Measurements from ENCODE around the gene RELN.

RELN gene

GRCh38 chr7:104007614-104008013, 18.2 kb upstream of the RELN start:
- H3K4me3 ChIP-seq (ENCODE audit: low read length, poor library complexity, severe bottlenecking), result no peak overlapping the region

DNA sequence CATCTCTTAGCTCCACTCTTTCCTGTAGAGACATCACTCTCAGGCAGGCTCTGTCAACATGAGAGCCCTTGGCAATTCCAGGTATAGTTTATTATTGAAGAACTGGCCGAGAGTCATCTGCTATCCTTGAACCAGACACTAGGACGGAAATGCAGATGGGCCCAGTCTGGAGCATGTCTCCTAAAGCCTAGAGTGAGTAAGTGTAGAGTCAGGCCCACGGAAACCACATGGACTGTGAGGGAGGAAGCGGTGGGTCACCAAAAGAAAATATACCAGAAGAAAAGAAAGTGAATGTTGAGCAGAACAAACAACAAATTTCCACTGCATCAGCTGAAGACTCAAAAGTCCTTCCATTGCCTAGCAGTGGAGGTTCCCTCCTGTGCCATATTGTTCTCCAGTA, 15.7 kb upstream of the RELN start:
- Histone ChIP-seq H3K36me3 (ENCODE audit: insufficient read depth, low read length) (no peaks in the 10 kb centered on the region), H3F3A (ENCODE audit: low read depth) (no peaks in the 10 kb centered on the region), H3K9me2 (replicated peaks; ENCODE audit: low read depth, low read length) (no peaks in the 10 kb centered on the region), H3K4me2 (ENCODE audit: low read depth, low read length, poor library complexity, severe bottlenecking) (no peak overlapping the region), H4K20me1 (ENCODE audit: insufficient read depth, low read length, poor library complexity, severe bottlenecking) (no peaks in the 10 kb centered on the region), H3K9me3 (ENCODE audit: insufficient read depth, low read depth, low read length) (no peaks in the 10 kb centered on the region), H3K79me2 (ENCODE audit: insufficient read depth, low read length) (no peaks in the 10 kb centered on the region), H2AFZ (ENCODE audit: low read length) (no peak overlapping the region), H3K4me1 (ENCODE audit: insufficient read depth, low read length, poor library complexity, severe bottlenecking) (no peaks in the 10 kb centered on the region), H3K9ac (ENCODE audit: low read depth, low read length, poor library complexity, severe bottlenecking) (no peak overlapping the region), H3K27me3 (ENCODE audit: insufficient read depth, low read length, poor library complexity, severe bottlenecking) (no peaks in the 10 kb centered on the region), H3K4me3 (ENCODE audit: low read length, poor library complexity, severe bottlenecking) (no peak overlapping the region)
- TF ChIP-seq, protein P1, sequence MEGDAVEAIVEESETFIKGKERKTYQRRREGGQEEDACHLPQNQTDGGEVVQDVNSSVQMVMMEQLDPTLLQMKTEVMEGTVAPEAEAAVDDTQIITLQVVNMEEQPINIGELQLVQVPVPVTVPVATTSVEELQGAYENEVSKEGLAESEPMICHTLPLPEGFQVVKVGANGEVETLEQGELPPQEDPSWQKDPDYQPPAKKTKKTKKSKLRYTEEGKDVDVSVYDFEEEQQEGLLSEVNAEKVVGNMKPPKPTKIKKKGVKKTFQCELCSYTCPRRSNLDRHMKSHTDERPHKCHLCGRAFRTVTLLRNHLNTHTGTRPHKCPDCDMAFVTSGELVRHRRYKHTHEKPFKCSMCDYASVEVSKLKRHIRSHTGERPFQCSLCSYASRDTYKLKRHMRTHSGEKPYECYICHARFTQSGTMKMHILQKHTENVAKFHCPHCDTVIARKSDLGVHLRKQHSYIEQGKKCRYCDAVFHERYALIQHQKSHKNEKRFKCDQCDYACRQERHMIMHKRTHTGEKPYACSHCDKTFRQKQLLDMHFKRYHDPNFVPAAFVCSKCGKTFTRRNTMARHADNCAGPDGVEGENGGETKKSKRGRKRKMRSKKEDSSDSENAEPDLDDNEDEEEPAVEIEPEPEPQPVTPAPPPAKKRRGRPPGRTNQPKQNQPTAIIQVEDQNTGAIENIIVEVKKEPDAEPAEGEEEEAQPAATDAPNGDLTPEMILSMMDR (conservative IDR thresholded peaks at IDR 0.05; ENCODE audit: low read length), result no peak
- no peak for TF ChIP-seq EZH2phosphoT487 (IDR thresholded peaks at IDR 0.05; ENCODE audit: borderline replicate concordance)

More at GRCh38 chr7:104007614-104008013, 18.2 kb upstream of the RELN start:
- Histone ChIP-seq H3K27me3 (ENCODE audit: insufficient read depth, low read length, poor library complexity, severe bottlenecking) (no peaks in the 10 kb centered on the region), H3K9ac (ENCODE audit: low read depth, low read length, poor library complexity, severe bottlenecking) (no peak overlapping the region), H3F3A (ENCODE audit: low read depth) (no peaks in the 10 kb centered on the region), H3K9me3 (ENCODE audit: insufficient read depth, low read depth, low read length) (no peaks in the 10 kb centered on the region), H3K4me2 (ENCODE audit: low read depth, low read length, poor library complexity, severe bottlenecking) (no peak overlapping the region), H4K20me1 (ENCODE audit: insufficient read depth, low read length, poor library complexity, severe bottlenecking) (no peaks in the 10 kb centered on the region), H3K9me2 (replicated peaks; ENCODE audit: low read depth, low read length) (no peaks in the 10 kb centered on the region), H2AFZ (ENCODE audit: low read length) (no peak overlapping the region), H3K79me2 (ENCODE audit: insufficient read depth, low read length) (no peaks in the 10 kb centered on the region), H3K36me3 (ENCODE audit: insufficient read depth, low read length) (no peaks in the 10 kb centered on the region), H3K4me1 (ENCODE audit: insufficient read depth, low read length, poor library complexity, severe bottlenecking) (no peaks in the 10 kb centered on the region)
- TF ChIP-seq, protein P1 (conservative IDR thresholded peaks at IDR 0.05; ENCODE audit: low read length), result no peak
- TF ChIP-seq EZH2phosphoT487 (IDR thresholded peaks at IDR 0.05; ENCODE audit: borderline replicate concordance), result no peak

DNA sequence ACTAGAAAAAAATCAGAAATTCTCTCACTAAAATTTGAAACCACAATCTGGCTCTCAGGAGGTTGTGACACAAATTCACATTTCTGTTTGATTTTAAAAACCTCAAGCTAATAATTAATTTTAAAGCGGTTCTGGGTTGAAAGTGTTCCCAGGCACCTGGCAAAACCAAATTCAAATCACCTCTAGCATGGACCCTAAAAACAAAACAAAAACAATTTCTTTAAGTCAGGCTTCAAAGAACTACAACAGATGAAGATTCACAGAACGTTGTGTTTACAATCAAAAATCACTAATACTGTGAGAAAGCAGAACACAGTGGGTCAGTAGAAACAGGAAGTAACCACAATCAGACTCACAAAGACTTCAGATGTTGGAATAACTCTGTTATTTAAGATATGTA, 7.2 kb upstream of the RELN start:
- no peaks in the 10 kb centered on the region for H3K4me1 ChIP-seq (ENCODE audit: insufficient read depth, low read length, poor library complexity, severe bottlenecking)
- H3F3A ChIP-seq (ENCODE audit: low read depth), result no peaks in the 10 kb centered on the region
- no peaks in the 10 kb centered on the region for H3K27me3 ChIP-seq (ENCODE audit: insufficient read depth, low read length, poor library complexity, severe bottlenecking)
- H3K4me3 ChIP-seq (ENCODE audit: low read length, poor library complexity, severe bottlenecking), result no peak overlapping the region
- no peaks in the 10 kb centered on the region for H3K79me2 ChIP-seq (ENCODE audit: insufficient read depth, low read length)
- no peaks in the 10 kb centered on the region for H3K9me3 ChIP-seq (ENCODE audit: insufficient read depth, low read depth, low read length)
- no peaks in the 10 kb centered on the region for H3K36me3 ChIP-seq (ENCODE audit: insufficient read depth, low read length)
- TF ChIP-seq, protein P1 (conservative IDR thresholded peaks at IDR 0.05; ENCODE audit: low read length), result no peak
- no peak for TF ChIP-seq EZH2phosphoT487 (IDR thresholded peaks at IDR 0.05; ENCODE audit: borderline replicate concordance)
- H4K20me1 ChIP-seq (ENCODE audit: insufficient read depth, low read length, poor library complexity, severe bottlenecking), result no peaks in the 10 kb centered on the region
- H2AFZ ChIP-seq (ENCODE audit: low read length), result no peak overlapping the region
- H3K4me2 ChIP-seq (ENCODE audit: low read depth, low read length, poor library complexity, severe bottlenecking), result no peak overlapping the region
- H3K9ac ChIP-seq (ENCODE audit: low read depth, low read length, poor library complexity, severe bottlenecking), result no peak overlapping the region
- no peaks in the 10 kb centered on the region for H3K9me2 ChIP-seq (replicated peaks; ENCODE audit: low read depth, low read length)
